GM21619 (cell line): ENCODE measurements around the gene NFATC1.
"Not testable (repeated sequence)": the region's sequence is repeated elsewhere in the genome, so short reads cannot be mapped to it uniquely, and the experiment has no call there.

Source experiments
- ATAC-seq: cut with Tn5 transposase; IDR thresholded peaks from one replicate; pipeline ENCODE4 v1.9.1; 2021; ENCODE audit not compliant: unreplicated experiment

The NFATC1 gene

GRCh38 chr18:79470547-79470946 lies 74.8 kb downstream of the NFATC1 start:
- ATAC-seq = no peak

GRCh38 chr18:79471046-79471445 lies 75.3 kb downstream of the NFATC1 start:
- no peak for ATAC-seq

GRCh38 chr18:79471597-79471996 lies 75.9 kb downstream of the NFATC1 start:
- no peak for ATAC-seq

- ATAC-seq = no peak
Measured at GRCh38 chr18:79472176-79472575, 76.4 kb downstream of the NFATC1 start.

GRCh38 chr18:79472946-79473345 lies 77.2 kb downstream of the NFATC1 start:
- no peak for ATAC-seq

GRCh38 chr18:79476031-79476917 lies 80.5 kb downstream of the NFATC1 start:
- ATAC-seq = no peak

- no peak for ATAC-seq
Measured at GRCh38 chr18:79476918-79477571, 81.3 kb downstream of the NFATC1 start.

- ATAC-seq = no peak
Measured at GRCh38 chr18:79477711-79478483, 82.2 kb downstream of the NFATC1 start.

- ATAC-seq = no peak
Measured at GRCh38 chr18:79478484-79479115, 82.9 kb downstream of the NFATC1 start.

GRCh38 chr18:79479116-79479760 lies 83.5 kb downstream of the NFATC1 start:
- no peak for ATAC-seq

- no peak for ATAC-seq
Measured at GRCh38 chr18:79479761-79480161, 84.0 kb downstream of the NFATC1 start.

GRCh38 chr18:79480171-79481045 lies 84.7 kb downstream of the NFATC1 start:
- ATAC-seq = no peak

- no peak for ATAC-seq
Measured at GRCh38 chr18:79481046-79481790, 85.5 kb downstream of the NFATC1 start.

- ATAC-seq = not testable (repeated sequence)
Measured at GRCh38 chr18:79483393-79483792, 87.7 kb downstream of the NFATC1 start.

GRCh38 chr18:79483971-79484491 lies 88.3 kb downstream of the NFATC1 start:
- ATAC-seq = no peak

GRCh38 chr18:79484661-79485621 lies 89.2 kb downstream of the NFATC1 start:
- no peak for ATAC-seq

- no peak for ATAC-seq
Measured at GRCh38 chr18:79485788-79486355, 90.1 kb downstream of the NFATC1 start.
